ENCODE data around the gene PKIB. TPM values are rescaled to one million over a fixed set of nuclear protein-coding genes. Genes with fewer than 3 reads are reported as not detected.
"Not testable (repeated sequence)": the region's sequence is repeated elsewhere in the genome, so short reads cannot be mapped to it uniquely, and the experiment has no call there.

Gene PKIB
- total RNA-seq, 1 donor from 2014 or later, result 5.5 TPM

DNA sequence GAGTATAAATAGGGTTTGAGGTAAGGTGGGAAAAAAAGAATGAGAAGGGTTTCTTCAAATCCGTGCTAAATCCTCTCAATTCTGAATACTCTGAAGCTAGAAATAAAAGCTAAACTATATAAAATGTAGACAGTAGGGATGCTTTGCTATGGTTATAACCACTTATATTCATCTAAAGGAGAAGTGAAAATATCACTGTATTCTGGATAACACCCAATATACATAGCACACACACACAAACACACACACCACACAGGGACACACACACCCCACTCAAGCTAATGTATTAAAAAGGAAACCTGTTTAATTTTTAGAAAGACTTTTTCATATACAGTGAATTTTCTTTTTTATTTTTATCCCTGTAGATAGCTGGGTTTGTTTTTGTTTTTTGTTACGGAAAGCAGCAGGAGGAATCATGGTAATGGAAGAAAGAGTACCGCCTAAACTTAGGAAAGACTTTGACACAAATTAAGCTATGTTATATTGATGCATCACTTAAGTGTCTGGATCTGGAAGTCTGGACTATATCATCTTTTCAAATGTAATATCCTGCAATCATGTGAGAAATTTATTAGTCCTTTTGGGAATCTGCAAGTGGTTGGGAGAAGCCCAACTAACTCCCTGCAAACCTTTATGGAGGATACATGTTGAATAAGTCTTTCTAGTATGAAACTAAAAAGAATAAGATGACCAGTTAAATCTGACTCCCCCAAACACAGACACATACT is 100.9 kb downstream of the PKIB start:
- no peak for DNase-seq (ENCODE audit: low spot score)

- no peak for DNase-seq (ENCODE audit: low spot score)
These were observed 101.9 kb downstream of the PKIB start for GRCh38 chr6:122712093-122712447.

DNA sequence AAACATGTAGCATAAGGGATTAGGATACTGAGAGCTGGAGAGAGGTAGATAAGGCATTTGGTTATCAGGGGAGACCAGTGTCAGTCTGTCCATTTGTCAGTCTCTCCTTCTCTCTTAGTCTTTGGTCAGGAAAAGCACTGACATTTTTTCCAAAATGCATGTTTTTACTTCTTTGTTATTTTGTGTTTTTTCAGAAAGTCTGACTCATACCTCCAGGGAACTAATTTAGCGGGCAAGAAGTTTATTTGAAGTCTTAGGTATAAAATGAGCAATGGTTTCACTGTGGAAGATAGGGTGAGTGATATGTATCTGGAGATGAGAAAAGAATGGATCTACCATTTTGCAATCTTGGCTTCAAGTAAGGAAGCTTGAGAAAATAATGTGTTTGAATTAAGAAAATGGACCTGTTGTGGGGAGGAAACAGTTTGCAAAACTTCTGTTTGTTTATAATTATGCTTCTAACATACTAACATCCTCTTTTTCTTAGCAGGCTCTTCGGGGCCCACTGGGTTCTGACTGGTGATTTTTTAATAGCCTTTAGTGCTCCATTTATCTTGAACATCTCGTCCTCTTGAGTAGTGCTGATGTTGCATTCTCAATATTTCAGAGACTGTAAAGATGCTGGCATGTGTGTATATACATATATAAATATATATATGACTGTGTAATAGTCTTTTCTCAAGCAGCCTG is 102.4 kb downstream of the PKIB start:
- no peak for DNase-seq (ENCODE audit: low spot score)

DNA sequence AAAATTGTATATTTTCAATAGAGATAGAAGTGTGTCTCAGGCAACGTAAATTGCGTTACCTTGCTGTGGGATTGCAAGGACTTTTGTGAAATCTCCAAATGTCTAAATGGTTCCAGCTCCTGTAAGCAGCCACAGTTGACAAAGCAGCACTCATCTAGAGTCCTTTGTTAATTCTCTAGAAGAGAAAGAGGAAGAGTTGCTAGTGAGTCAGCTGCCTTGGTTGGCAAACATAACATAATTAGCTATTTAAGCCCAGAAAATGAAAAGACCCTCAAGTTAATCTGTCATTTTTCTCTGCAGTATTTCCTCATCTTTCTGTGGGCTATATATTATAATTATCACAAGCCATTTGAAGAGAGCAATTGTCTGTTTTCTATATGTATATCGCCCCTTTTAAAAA is 102.9 kb downstream of the PKIB start:
- no peak for DNase-seq (ENCODE audit: low spot score)

DNA sequence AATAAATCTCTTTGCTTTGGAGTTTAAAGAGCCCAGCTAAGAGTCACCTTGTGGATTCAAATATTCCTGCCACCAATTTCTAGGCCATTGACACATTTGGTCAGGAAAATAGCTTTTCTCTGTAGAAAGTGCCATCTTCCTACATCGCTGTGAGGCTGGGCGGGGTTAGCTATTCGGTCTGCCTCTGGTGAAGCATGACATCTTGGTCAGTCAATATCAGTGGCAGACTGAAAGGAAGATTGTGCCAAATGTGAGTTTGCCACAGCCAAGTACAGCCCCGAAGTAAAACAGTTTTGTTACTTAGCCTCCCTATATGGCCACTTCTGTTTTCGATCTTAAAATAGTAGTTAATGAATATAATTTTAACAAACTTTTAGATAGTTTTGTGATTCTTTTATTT is 103.9 kb downstream of the PKIB start:
- DNase-seq (ENCODE audit: low spot score), result no peak

GRCh38 chr6:122715725-122716124 is 105.5 kb downstream of the PKIB start:
- DNase-seq (ENCODE audit: low spot score), result no peak

GRCh38 chr6:122717350-122717749 is 107.1 kb downstream of the PKIB start:
- no peak for DNase-seq (ENCODE audit: low spot score)

DNA sequence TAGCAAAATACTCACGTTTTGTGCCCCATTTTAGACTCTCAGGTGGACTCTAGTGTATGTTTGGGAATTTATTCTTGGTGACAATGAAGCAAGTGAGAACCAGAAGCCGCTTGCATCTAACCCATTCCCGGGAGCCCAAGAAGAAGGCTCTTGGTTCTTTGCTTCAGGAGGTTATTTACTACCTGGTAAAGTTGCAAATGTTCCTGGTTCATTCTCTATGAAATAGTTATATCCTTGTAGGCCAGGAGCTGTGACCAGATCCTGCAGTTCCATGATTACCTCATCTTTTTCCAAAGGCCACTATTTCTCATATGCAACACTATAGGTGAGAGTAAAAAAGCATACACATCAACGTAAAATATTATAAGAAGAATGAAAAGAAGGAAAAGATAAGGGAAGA is 108.4 kb downstream of the PKIB start:
- no peak for DNase-seq (ENCODE audit: low spot score)

- no peak for DNase-seq (ENCODE audit: low spot score)
These were observed 109.0 kb downstream of the PKIB start for GRCh38 chr6:122719176-122719575.

DNA sequence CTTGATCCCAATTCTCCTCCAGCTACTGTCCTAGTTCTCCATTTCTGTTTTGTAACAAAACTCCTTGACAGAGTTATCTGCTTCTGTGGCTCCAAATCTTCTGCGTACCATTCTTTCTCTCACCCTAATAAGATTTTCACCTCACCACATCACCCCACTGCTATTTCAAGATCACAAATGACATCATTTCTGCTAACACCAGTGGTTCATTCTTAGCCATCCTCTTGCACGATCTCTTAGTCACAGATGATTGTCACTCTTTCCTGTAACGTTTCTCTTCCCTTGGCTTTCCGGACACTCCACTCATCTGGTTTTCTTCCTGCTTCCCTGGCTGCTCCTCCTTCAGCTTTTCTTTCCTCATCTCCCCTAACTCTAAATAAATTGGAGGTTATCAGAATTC is 112.5 kb downstream of the PKIB start:
- DNase-seq (ENCODE audit: low spot score), result no peak

DNA sequence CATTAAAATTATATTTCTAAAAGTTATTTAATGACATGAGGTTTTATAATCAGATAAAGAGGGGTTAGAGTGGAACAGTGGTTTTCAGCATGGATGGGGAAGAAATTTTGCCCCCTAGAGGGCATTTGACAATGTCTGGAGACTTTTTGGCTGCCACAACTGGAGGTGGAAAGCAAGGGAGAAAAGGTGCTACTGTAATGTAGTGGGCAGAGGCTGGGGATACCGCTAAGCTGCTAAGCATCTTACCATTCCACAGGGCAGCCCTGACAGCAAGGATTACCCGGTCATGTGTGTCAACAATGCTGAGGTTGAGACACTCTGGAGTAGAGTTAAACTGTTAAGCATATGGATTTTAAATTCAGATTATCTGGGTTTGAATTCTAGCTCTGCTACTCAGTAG is 116.4 kb downstream of the PKIB start:
- DNase-seq (ENCODE audit: low spot score), result no peak

DNA sequence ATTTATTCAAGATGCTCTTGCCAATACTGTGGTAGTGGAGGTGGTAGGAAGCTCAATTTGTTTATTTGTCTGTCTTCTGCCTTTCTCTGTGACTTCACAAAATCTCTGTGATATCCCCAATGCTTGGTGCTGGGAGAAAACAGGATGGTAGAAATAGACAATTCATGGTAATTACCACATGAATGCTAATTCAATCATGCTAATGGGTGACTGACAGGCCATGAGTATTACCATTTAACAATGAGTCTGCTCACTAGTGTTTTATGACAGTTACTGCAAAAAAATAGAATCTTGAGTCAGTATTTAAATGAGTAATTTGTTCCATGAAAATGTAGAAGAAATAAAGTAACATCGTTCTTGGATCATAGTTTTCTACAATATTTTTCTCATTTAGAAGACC is 117.0 kb downstream of the PKIB start:
- no peak for DNase-seq (ENCODE audit: low spot score)

GRCh38 chr6:122730334-122730733 is 120.1 kb downstream of the PKIB start:
- DNase-seq (ENCODE audit: low spot score), result no peak

- no peak for DNase-seq (ENCODE audit: low spot score)
These were observed 120.7 kb downstream of the PKIB start for GRCh38 chr6:122730775-122731386.

- no peak for DNase-seq (ENCODE audit: low spot score)
These were observed 123.1 kb downstream of the PKIB start for GRCh38 chr6:122733259-122733658.

DNA sequence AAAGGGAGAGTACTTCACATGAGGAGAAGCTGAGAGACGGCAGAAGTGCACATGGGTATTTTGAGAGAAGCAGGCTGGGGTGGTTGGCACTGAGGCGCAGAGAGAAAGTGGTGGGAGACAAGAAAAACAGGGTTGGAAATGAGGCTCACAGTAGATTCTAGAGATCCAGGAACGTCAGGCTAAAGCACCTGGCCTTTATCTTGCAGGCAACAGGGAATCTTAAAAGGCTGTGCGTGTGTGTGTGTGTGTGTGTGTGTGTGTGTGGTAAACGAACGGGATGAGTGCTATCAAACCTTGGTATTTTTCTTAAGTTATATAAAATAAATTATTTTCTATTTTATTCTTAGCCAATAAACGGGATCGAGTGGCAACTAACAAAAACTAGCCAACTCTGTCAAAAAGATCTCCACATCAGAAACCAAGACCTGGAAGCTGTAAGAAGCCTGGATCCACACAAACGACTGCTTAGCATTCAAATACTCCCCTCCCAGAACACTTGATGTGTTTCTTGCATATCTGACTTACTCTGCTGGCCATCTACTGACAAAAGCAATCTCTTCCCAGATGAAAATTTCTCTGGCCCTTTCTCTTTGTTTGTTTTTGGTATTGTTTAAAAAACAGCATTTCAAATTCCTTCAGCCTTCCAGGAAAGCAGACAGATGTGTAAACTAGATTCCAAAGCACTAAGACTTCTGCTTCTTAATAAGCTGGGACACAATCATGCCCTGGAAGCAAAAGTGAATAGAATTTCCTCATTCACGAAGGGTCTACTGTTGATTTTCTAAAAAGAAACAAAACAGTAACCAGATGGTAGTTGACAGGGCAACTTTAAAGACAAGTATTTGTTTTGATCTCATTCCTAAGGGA is 124.6 kb downstream of the PKIB start:
- no peak for DNase-seq (ENCODE audit: low spot score)

DNA sequence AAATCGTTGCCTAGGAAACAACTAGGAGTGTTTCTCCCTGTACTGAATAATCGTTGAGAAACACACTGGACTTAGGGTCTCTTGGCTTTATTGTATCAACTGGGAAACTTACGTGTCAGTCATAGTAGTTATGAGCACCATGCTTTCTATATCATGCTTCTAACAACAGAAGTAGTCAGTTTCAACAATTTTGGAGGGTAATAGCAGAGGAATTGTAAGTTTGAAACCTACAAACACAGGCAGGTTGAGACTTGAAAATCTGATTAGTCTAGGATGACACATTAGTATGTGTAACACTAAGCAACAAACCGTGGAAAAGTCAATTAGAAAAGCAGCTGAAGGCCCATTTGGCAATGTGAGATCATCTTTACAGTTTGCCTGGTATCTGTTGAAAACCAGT is 125.4 kb downstream of the PKIB start:
- no peak for DNase-seq (ENCODE audit: low spot score)

GRCh38 chr6:122736163-122736562 is 126.0 kb downstream of the PKIB start:
- DNase-seq (ENCODE audit: low spot score), result no peak

DNA sequence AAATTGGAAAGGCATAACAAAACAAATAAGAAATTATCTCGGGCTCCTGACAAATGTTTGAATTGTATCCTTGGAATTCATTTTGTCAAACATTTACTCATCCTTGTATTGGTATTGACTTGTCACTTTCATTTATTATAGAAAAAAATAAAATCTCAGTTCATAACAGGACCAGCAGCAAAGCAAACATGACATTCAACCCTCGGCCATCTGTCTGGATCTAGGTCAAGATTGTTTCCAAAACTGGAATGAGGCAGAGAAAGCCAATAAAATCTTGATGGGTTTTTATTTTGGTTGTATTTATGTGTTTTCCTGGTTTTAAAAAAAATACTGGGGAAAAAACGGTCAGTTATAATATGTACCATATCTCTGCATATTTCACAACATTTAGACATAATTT is 126.4 kb downstream of the PKIB start:
- DNase-seq (ENCODE audit: low spot score), result no peak

GRCh38 chr6:122740091-122740490 is 129.9 kb downstream of the PKIB start:
- DNase-seq (ENCODE audit: low spot score), result no peak

DNA sequence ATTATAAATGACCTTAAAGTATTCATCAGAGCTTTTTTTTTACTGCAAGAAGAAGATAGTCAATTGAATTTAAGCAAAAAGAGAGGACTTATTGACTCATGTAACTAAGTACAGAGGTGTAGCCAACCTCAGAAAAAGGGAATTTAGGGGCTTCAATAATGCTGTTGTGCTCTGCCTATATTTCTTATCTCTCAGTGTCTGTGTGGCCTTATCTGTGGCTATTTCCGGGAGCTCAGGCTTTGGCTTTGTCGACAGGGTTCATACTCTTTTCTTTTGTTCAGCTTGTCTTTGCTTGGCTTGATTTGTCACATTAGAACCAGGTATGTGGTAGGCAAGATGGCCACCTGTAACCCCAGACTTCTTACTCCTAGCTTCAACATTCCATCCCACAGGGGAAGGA is 130.7 kb downstream of the PKIB start:
- no peak for DNase-seq (ENCODE audit: low spot score)

GRCh38 chr6:122744247-122744646 is 134.0 kb downstream of the PKIB start:
- not testable (repeated sequence) for DNase-seq (ENCODE audit: low spot score)
